ENCODE results near the gene AP1S2.

Gene AP1S2

GRCh38 chrX:15797707-15798106 lies 56.9 kb downstream of the AP1S2 start:
- no peak for DNase-seq (ENCODE audit: low read depth)
- TF ChIP-seq CTCF (IDR thresholded peaks at IDR 0.05; ENCODE audit: control insufficient read depth, insufficient read depth, low read depth, low read length, missing control alignments) = no peak
- H3K4me3 ChIP-seq (ENCODE audit: control insufficient read depth, low read depth, low read length) = no peak overlapping the region

- no peak for TF ChIP-seq CTCF (IDR thresholded peaks at IDR 0.05; ENCODE audit: control insufficient read depth, insufficient read depth, low read depth, low read length, missing control alignments)
- no peak for DNase-seq (ENCODE audit: low read depth)
- peak overlapping the region; percentile 58 for H3K4me3 ChIP-seq (ENCODE audit: control insufficient read depth, low read depth, low read length)
Observed at GRCh38 chrX:15790769-15791290, 63.8 kb downstream of the AP1S2 start.

- TF ChIP-seq CTCF (IDR thresholded peaks at IDR 0.05; ENCODE audit: control insufficient read depth, insufficient read depth, low read depth, low read length, missing control alignments) = no peak
- no peak for DNase-seq (ENCODE audit: low read depth)
- peak within 1 kb of the TSS; percentile 58 for H3K4me3 ChIP-seq (ENCODE audit: control insufficient read depth, low read depth, low read length)
Observed at GRCh38 chrX:15789979-15790768, 64.4 kb downstream of the AP1S2 start, which contains the start of gene ZRSR2. Gene ZRSR2 (plus strand): TSS chrX:15790484. CDS start chrX:15790496, 12 bp downstream.

GRCh38 chrX:15786915-15787314 lies 67.7 kb downstream of the AP1S2 start:
- no peak for DNase-seq (ENCODE audit: low read depth)
- no peak overlapping the region for H3K4me3 ChIP-seq (ENCODE audit: control insufficient read depth, low read depth, low read length)
- no peak for TF ChIP-seq CTCF (IDR thresholded peaks at IDR 0.05; ENCODE audit: control insufficient read depth, insufficient read depth, low read depth, low read length, missing control alignments)

GRCh38 chrX:15785176-15785750 lies 69.3 kb downstream of the AP1S2 start:
- DNase-seq (ENCODE audit: low read depth) = no peak
- no peak overlapping the region for H3K4me3 ChIP-seq (ENCODE audit: control insufficient read depth, low read depth, low read length)
- TF ChIP-seq CTCF (IDR thresholded peaks at IDR 0.05; ENCODE audit: control insufficient read depth, insufficient read depth, low read depth, low read length, missing control alignments) = no peak

- H3K4me3 ChIP-seq (ENCODE audit: control insufficient read depth, low read depth, low read length) = peak overlapping the region; percentile 17
- no peak for DNase-seq (ENCODE audit: low read depth)
- peak; percentile 15 for TF ChIP-seq CTCF (IDR thresholded peaks at IDR 0.05; ENCODE audit: control insufficient read depth, insufficient read depth, low read depth, low read length, missing control alignments)
Observed at GRCh38 chrX:15781961-15782699, 72.5 kb downstream of the AP1S2 start.

Measured in AG09309 (cell line).